ENCODE measurements around the gene TTC39A.

DNA sequence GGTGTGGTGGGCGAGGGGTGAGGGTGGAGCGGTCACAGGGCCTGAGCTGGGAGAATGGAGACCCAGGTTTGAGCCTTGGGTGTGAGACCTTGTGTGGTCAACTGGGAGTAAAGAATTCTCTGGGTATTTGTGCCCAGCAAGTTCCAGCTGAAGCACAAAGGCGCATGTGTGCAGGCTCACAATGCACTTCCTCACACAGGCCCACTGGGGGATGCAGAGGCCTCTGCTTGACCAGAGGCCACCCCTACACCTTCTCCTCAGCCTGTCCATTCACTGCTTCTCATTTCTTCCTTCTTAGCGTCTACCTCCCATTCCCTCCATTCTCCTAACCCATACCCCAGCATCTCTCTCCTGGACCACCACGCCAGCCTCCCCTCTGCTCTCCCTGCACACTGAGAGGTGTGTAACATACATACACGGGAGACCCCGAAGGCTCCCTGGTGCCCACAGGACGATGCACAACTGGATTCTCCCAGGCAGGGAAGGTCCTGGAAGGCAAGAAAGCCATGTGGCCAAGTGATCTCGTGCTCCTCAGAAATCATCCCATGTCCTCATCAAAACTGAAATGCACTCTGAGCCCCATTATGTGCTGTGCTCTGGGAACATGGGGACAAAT, 12.3 kb upstream of the TTC39A start:
- TF ChIP-seq CTCF (conservative IDR thresholded peaks at IDR 0.05; ENCODE audit: low read length) (no peak), EZH2phosphoT487 (IDR thresholded peaks at IDR 0.05; ENCODE audit: borderline replicate concordance) (no peak)
